HCT116 (cell line): ENCODE results near the gene LRRC4C. TPM values are rescaled to one million over a fixed set of nuclear protein-coding genes. Genes with fewer than 3 reads are reported as not detected.

ENCODE experiments used
- ATAC-seq: fragments of 200-7000 bp; cut with Tn5 transposase; 2 replicates; pipeline ENCODE4 v1.9.1; 2020; ENCODE audit warnings: mild to moderate bottlenecking, moderate library complexity
- BruUV-seq: library from RNA; stranded (reverse); fragments of 400-500 nt; replicated peaks from 2 replicates; lab custom pipeline; 2021; lab: Mats Ljungman, UMichigan
- CTCF ChIA-PET: fragments of 300-600 bp; sonication (Branson Sonifier 250); formaldehyde crosslinking; loops from one replicate; lab custom pipeline; 2021; ENCODE audit warnings: antibody characterized with exemption; lab: Charles Lee
- POLR2A ChIA-PET: fragments of 300-600, 350-600 bp; sonication (Branson Sonifier 250); formaldehyde crosslinking; loops from one replicate; lab custom pipeline; 2021; ENCODE audit warnings: antibody characterized with exemption; lab: Charles Lee
- RAD21 ChIA-PET, 2 experiments: fragments of 300-600 bp; sonication (Branson Sonifier 250); formaldehyde crosslinking; loops; one replicate each; lab custom pipeline; 2023; ENCODE audit warnings: low total read pairs in 2 of 2; ENCODE audit not compliant: uncharacterized antibody in 2 of 2, unreplicated experiment in 2 of 2, low non-redundant PET in 1 of 2; lab: Charles Lee
- DNase-seq: peaks from one replicate; pipeline ENCODE4 v3.0.0-alpha.2; 2010; ENCODE audit warnings: low read depth, low spot score
- H2AFZ ChIP-seq: fragments of 200-600 bp; shearing (Covaris generic), sonication (generic); 2 replicates; pipeline ENCODE4 v1.6.1; 2017; ENCODE audit warnings: low read depth, mixed run types, mixed read lengths, antibody characterized with exemption, low read length; ENCODE audit not compliant: poor library complexity, severe bottlenecking
- H3K27ac ChIP-seq: 2 replicates; pipeline ENCODE4 v1.5.1; 2012; ENCODE audit warnings: low read depth, low read length
- H3K27me3 ChIP-seq: fragments of 200-600 bp; sonication (generic); 2 replicates; pipeline ENCODE4 v1.6.1; 2016; ENCODE audit warnings: mixed run types, low read length, mixed read lengths; ENCODE audit not compliant: insufficient read depth
- H3K36me3 ChIP-seq, 2 experiments: fragments of 200-500 bp in 1 of 2; fragments of 200-600 bp in 1 of 2; sonication (Bioruptor generic) in 1 of 2; sonication (generic) in 1 of 2; 2 replicates each; pipeline versions ENCODE4 v1.5.1 to v1.6.1; 2014 to 2016; ENCODE audit warnings: low read length in 2 of 2, inconsistent platforms in 1 of 2, mixed read lengths in 1 of 2, mixed run types in 1 of 2; ENCODE audit not compliant: insufficient read depth in 2 of 2, control insufficient read depth in 1 of 2
- H3K4me1 ChIP-seq, 2 experiments: fragments of 200-600 bp in 1 of 2; sonication (generic) in 1 of 2; 2 replicates each; pipeline versions ENCODE4 v1.5.1 to v1.6.1; 2012 to 2017; ENCODE audit warnings: low read length in 2 of 2, inconsistent platforms in 1 of 2, mild to moderate bottlenecking in 1 of 2, mixed read lengths in 1 of 2, mixed run types in 1 of 2, moderate library complexity in 1 of 2; ENCODE audit not compliant: insufficient read depth in 2 of 2, control insufficient read depth in 1 of 2
- H3K4me2 ChIP-seq: fragments of 200-600 bp; sonication (generic); 2 replicates; pipeline ENCODE4 v1.6.1; 2017; ENCODE audit warnings: mixed run types, low read length, mixed read lengths
- H3K4me3 ChIP-seq, 2 experiments: fragments of 200-600 bp in 1 of 2; sonication (generic) in 1 of 2; replicated peaks in 1 of 2; 2 replicates each; pipeline ENCODE4 v1.5.1; 2011 to 2016; ENCODE audit warnings: low read length in 2 of 2, control low read depth in 1 of 2, low read depth in 1 of 2, mild to moderate bottlenecking in 1 of 2, mixed read lengths in 1 of 2, mixed run types in 1 of 2
- H3K79me2 ChIP-seq: fragments of 200-600 bp; sonication (generic); 2 replicates; pipeline ENCODE4 v1.6.1; 2017; ENCODE audit warnings: mild to moderate bottlenecking, mixed run types, low read length, moderate library complexity, mixed read lengths; ENCODE audit not compliant: insufficient read depth
- H3K9ac ChIP-seq: fragments of 200-600 bp; sonication (generic); 2 replicates; pipeline ENCODE4 v1.6.1; 2016; ENCODE audit warnings: low read length, mixed read lengths
- H3K9me2 ChIP-seq: fragments of 200-600 bp; sonication (generic), shearing (Covaris generic); 2 replicates; pipeline ENCODE4 v1.6.1; 2017; ENCODE audit warnings: mixed run types, mild to moderate bottlenecking, moderate library complexity; ENCODE audit not compliant: insufficient read depth
- H3K9me3 ChIP-seq, 2 experiments: fragments of 200-500 bp in 1 of 2; fragments of 200-600 bp in 1 of 2; sonication (Bioruptor generic) in 1 of 2; sonication (generic) in 1 of 2; 2 replicates each; pipeline ENCODE4 v1.6.1; 2014 to 2017; ENCODE audit warnings: low read length in 2 of 2, mixed read lengths in 2 of 2, inconsistent platforms in 1 of 2, low read depth in 1 of 2, mild to moderate bottlenecking in 1 of 2, mixed run types in 1 of 2, moderate library complexity in 1 of 2; ENCODE audit not compliant: control insufficient read depth in 1 of 2, insufficient read depth in 1 of 2
- H4K20me1 ChIP-seq: fragments of 200-600 bp; sonication (generic), shearing (Covaris generic); 2 replicates; pipeline ENCODE4 v1.6.1; 2017; ENCODE audit warnings: mixed run types, mild to moderate bottlenecking, moderate library complexity; ENCODE audit not compliant: insufficient read depth
- CEBPB ChIP-seq: IDR thresholded peaks from 2 replicates; pipeline ENCODE4 v1.6.1; 2012; ENCODE audit warnings: low read depth
- ELF1 ChIP-seq: IDR thresholded peaks from 2 replicates; pipeline ENCODE4 v1.6.1; 2012; ENCODE audit warnings: low read depth, borderline replicate concordance
- JUND ChIP-seq: IDR thresholded peaks from 2 replicates; pipeline ENCODE4 v1.6.1; 2012
- MAX ChIP-seq: IDR thresholded peaks from 2 replicates; pipeline ENCODE4 v1.6.1; 2012
- RAD21 ChIP-seq: IDR thresholded peaks from 2 replicates; pipeline ENCODE4 v1.6.1; 2012; ENCODE audit warnings: low read depth, mild to moderate bottlenecking
- REST ChIP-seq: IDR thresholded peaks from 2 replicates; pipeline ENCODE4 v1.6.1; 2012; ENCODE audit warnings: low read depth
- SP1 ChIP-seq: IDR thresholded peaks from 2 replicates; pipeline ENCODE4 v1.6.1; 2012; ENCODE audit warnings: low read depth
- YY1 ChIP-seq: IDR thresholded peaks from 2 replicates; pipeline ENCODE4 v1.6.1; 2011; ENCODE audit warnings: low read length, low read depth, moderate library complexity, mild to moderate bottlenecking; ENCODE audit not compliant: insufficient replicate concordance; ENCODE audit errors: extremely low read depth
- ZFX ChIP-seq: fragments of 450-650 bp; IDR thresholded peaks from 2 replicates; pipeline ENCODE4 v1.6.1; 2017
- intact Hi-C: fragments of 100-400 bp; cut with micrococcal nuclease; formaldehyde crosslinking; loops from 2 replicates; pipeline ENCODE4 v1.10.0; 2022
- total RNA-seq: library from RNA; stranded (reverse); gene quantifications from one replicate; pipeline ENCODE4 v1.2.1, GENCODE V29; 2021; ENCODE audit not compliant: unreplicated experiment

Gene LRRC4C
- total RNA-seq, 1 experiment from 2014 or later: not detected

GRCh38 chr11:41319434-41319833 is 140.0 kb downstream of the LRRC4C start:
- H3K9me3 ChIP-seq: peaks cover 0 to 5% of the 10 kb centered on the region in 2 experiments; a peak in 2 of 4 replicates
- no TSS peak for BruUV-seq
- H3K9ac ChIP-seq: no peak overlapping the region
- CTCF ChIA-PET: no interaction called here
- no peak overlapping the region for H3K4me3 ChIP-seq
- ATAC-seq (no peak), DNase-seq (no peak)
- no peak overlapping the region for H3K27ac ChIP-seq
- H3K36me3 ChIP-seq: no peaks in the 10 kb centered on the region
- no peaks in the 10 kb centered on the region for H4K20me1 ChIP-seq
- H3K9me2 ChIP-seq: no peaks in the 10 kb centered on the region
- H3K4me2 ChIP-seq: no peak overlapping the region
- H3K4me1 ChIP-seq: no peaks in the 10 kb centered on the region
- H3K79me2 ChIP-seq: no peaks in the 10 kb centered on the region
- H2AFZ ChIP-seq: no peak overlapping the region
- no peaks in the 10 kb centered on the region for H3K27me3 ChIP-seq
- no peak for TF ChIP-seq SP1
- no peak for TF ChIP-seq RAD21
- no peak for TF ChIP-seq JUND
- TF ChIP-seq ZFX: no peak
- no peak for TF ChIP-seq CEBPB
- TF ChIP-seq REST: no peak
- no peak for TF ChIP-seq YY1
- no peak for TF ChIP-seq MAX
- no peak for TF ChIP-seq ELF1
- RAD21 ChIA-PET: no interaction called here
- POLR2A ChIA-PET: no interaction called here
- intact Hi-C loops: no loop called here
